Liver (tissue), 9 donors: ENCODE data around the gene NCK2. TPM values are rescaled to one million over a fixed set of nuclear protein-coding genes. Genes with fewer than 3 reads are reported as not detected.

Source experiments
- DNase-seq: peaks from one replicate; pipeline ENCODE4 v3.0.0-alpha.2; 2017; ENCODE audit warnings: low spot score
- H3K27ac ChIP-seq, 2 donors: one replicate each; pipeline ENCODE4 v1.7.0; 2013; ENCODE audit warnings: inconsistent platforms in 2 of 2, low read length in 2 of 2, control low read depth in 1 of 2, low read depth in 1 of 2, mild to moderate bottlenecking in 1 of 2
- H3K27me3 ChIP-seq, 4 donors: one replicate each; pipeline versions ENCODE4 v1.6.1 to v1.7.0; 2013; ENCODE audit warnings: low read length in 3 of 4, inconsistent platforms in 1 of 4, mild to moderate bottlenecking in 1 of 4, moderate library complexity in 1 of 4; ENCODE audit not compliant: control insufficient read depth in 4 of 4, insufficient read depth in 4 of 4
- H3K36me3 ChIP-seq, 4 donors: one replicate each; pipeline versions ENCODE4 v1.6.1 to v1.7.0; 2013; ENCODE audit warnings: low read length in 3 of 4, mild to moderate bottlenecking in 3 of 4, low read depth in 1 of 4, moderate library complexity in 1 of 4; ENCODE audit not compliant: control insufficient read depth in 4 of 4, insufficient read depth in 3 of 4
- H3K4me1 ChIP-seq, 4 donors: one replicate each; pipeline versions ENCODE4 v1.6.1 to v1.7.0; 2013; ENCODE audit warnings: low read length in 3 of 4, mild to moderate bottlenecking in 3 of 4, moderate library complexity in 1 of 4; ENCODE audit not compliant: control insufficient read depth in 4 of 4, insufficient read depth in 4 of 4
- H3K4me3 ChIP-seq, 3 donors: one replicate each; pipeline versions ENCODE4 v1.6.1 to v1.7.0; 2013; ENCODE audit warnings: low read length in 3 of 3, control low read depth in 1 of 3, low read depth in 1 of 3, mild to moderate bottlenecking in 1 of 3
- H3K9ac ChIP-seq, 2 donors: one replicate each; pipeline ENCODE4 v1.7.0; 2013; ENCODE audit warnings: low read length in 2 of 2, mild to moderate bottlenecking in 2 of 2, moderate library complexity in 2 of 2, control low read depth in 1 of 2, low read depth in 1 of 2
- H3K9me3 ChIP-seq, 4 donors: one replicate each; pipeline versions ENCODE4 v1.6.1 to v1.7.0; 2013; ENCODE audit warnings: low read length in 3 of 4; ENCODE audit not compliant: control insufficient read depth in 4 of 4
- ATF3 ChIP-seq: IDR thresholded peaks from 2 replicates; pipeline ENCODE4 v1.6.1; 2016; ENCODE audit warnings: antibody characterized with exemption
- CTCF ChIP-seq: fragments of 150-350 bp; IDR thresholded peaks from 2 replicates; pipeline ENCODE4 v1.5.1; 2017; ENCODE audit warnings: improper control_type of control experiment, low read depth, low read length; ENCODE audit not compliant: missing input control
- EGR1 ChIP-seq, 2 donors: IDR thresholded peaks; 2 replicates each; pipeline ENCODE4 v1.6.1; 2016 to 2018; ENCODE audit warnings: antibody characterized with exemption in 2 of 2, low read depth in 2 of 2
- FOXA1 ChIP-seq: IDR thresholded peaks from 2 replicates; pipeline ENCODE4 v1.6.1; 2016; ENCODE audit warnings: antibody characterized with exemption
- FOXA2 ChIP-seq: IDR thresholded peaks from 2 replicates; pipeline ENCODE4 v1.6.1; 2016; ENCODE audit warnings: antibody characterized with exemption
- GABPA ChIP-seq, 2 donors: IDR thresholded peaks in 1 of 2; conservative IDR thresholded peaks in 1 of 2; 2 replicates each; pipeline ENCODE4 v1.6.1; 2016; ENCODE audit warnings: antibody characterized with exemption in 2 of 2, mild to moderate bottlenecking in 1 of 2, moderate library complexity in 1 of 2
- HNF4A ChIP-seq, 2 donors: conservative IDR thresholded peaks; 2 replicates each; pipeline ENCODE4 v1.6.1; 2016; ENCODE audit warnings: antibody characterized with exemption in 2 of 2, mild to moderate bottlenecking in 2 of 2
- HNF4G ChIP-seq: IDR thresholded peaks from 2 replicates; pipeline ENCODE4 v1.6.1; 2016; ENCODE audit warnings: antibody characterized with exemption
- JUND ChIP-seq, 2 donors: IDR thresholded peaks; 2 replicates each; pipeline ENCODE4 v1.6.1; 2016; ENCODE audit warnings: antibody characterized with exemption in 2 of 2
- MAX ChIP-seq: IDR thresholded peaks from 2 replicates; pipeline ENCODE4 v1.6.1; 2016; ENCODE audit warnings: antibody characterized with exemption
- NR2F2 ChIP-seq: IDR thresholded peaks from 2 replicates; pipeline ENCODE4 v1.6.1; 2016; ENCODE audit warnings: antibody characterized with exemption
- RAD21 ChIP-seq, 2 donors: IDR thresholded peaks; 2 replicates each; pipeline ENCODE4 v1.6.1; 2016; ENCODE audit warnings: antibody characterized with exemption in 2 of 2, mild to moderate bottlenecking in 2 of 2
- REST ChIP-seq: IDR thresholded peaks from 2 replicates; pipeline ENCODE4 v1.6.1; 2016; ENCODE audit warnings: antibody characterized with exemption, mild to moderate bottlenecking
- RXRA ChIP-seq, 2 donors: IDR thresholded peaks; 2 replicates each; pipeline ENCODE4 v1.6.1; 2017 to 2018; ENCODE audit warnings: antibody characterized with exemption in 2 of 2, mild to moderate bottlenecking in 1 of 2
- SP1 ChIP-seq: IDR thresholded peaks from 2 replicates; pipeline ENCODE4 v1.6.1; 2018; ENCODE audit warnings: antibody characterized with exemption, mild to moderate bottlenecking
- TAF1 ChIP-seq: conservative IDR thresholded peaks from 2 replicates; pipeline ENCODE4 v1.6.1; 2016; ENCODE audit warnings: antibody characterized with exemption, mild to moderate bottlenecking
- YY1 ChIP-seq: IDR thresholded peaks from 2 replicates; pipeline ENCODE4 v1.6.1; 2016; ENCODE audit warnings: antibody characterized with exemption, mild to moderate bottlenecking
- ZBTB33 ChIP-seq: IDR thresholded peaks from 2 replicates; pipeline ENCODE4 v1.6.1; 2016; ENCODE audit warnings: antibody characterized with exemption
- WGBS: extraction: QIAGEN DNeasy Blood & Tissue Kit; methylation state at CpG from one replicate; pipeline ENCODE4 v1.1.7; 2013; 5-methylcytosine and 5-hydroxymethylcytosine counted together
- polyA plus RNA-seq, 2 donors: library from polyadenylated mRNA; stranded (reverse) in 1 of 2; unstranded in 1 of 2; fragments of 200-250 nt in 1 of 2; fragments of >200 nt in 1 of 2; fragmentation: Nextera tagmentation in 1 of 2; extraction: Ambion mirVana in 1 of 2; gene quantifications; one replicate each; pipeline versions ENCODE4 v1.2.1 to v1.2.3, GENCODE V29; 2013 to 2015
- total RNA-seq, 2 donors: library from RNA; depleted of rRNA; stranded (reverse); fragments of >200 nt; gene quantifications; one replicate each; pipeline ENCODE4 v1.2.3, GENCODE V29; 2014
- donor health status: healthy.
- donor health status: healthy.
- donor health status: healthy.
- donor health status: healthy.
- donor health status: healthy.

NCK2 gene
- total and polyA plus RNA-seq, 4 donors = 3.4 to 15.0 (median 10.7) TPM

GRCh38 chr2:105806996-105807395 lies 62.3 kb downstream of the NCK2 start:
- H3K36me3 ChIP-seq = peaks cover 0 to 2% (median 0%) of the 10 kb centered on the region in 4 donors
- no peak for TF ChIP-seq CTCF
- TF ChIP-seq JUND (IDR thresholded peaks at IDR 0.05) = no peak
- TF ChIP-seq HNF4G = no peak
- TF ChIP-seq RAD21 (IDR thresholded peaks at IDR 0.05) = no peak
- no peak for TF ChIP-seq GABPA (IDR thresholded peaks at IDR 0.05 in 1 of 2, conservative IDR thresholded peaks at IDR 0.05 in 1 of 2)
- TF ChIP-seq RXRA (IDR thresholded peaks at IDR 0.05) = no peak
- TF ChIP-seq REST = no peak
- no peak for TF ChIP-seq FOXA1
- TF ChIP-seq MAX = no peak
- no peak for TF ChIP-seq ZBTB33
- no peak for TF ChIP-seq ATF3
- no peak for TF ChIP-seq HNF4A (conservative IDR thresholded peaks at IDR 0.05)
- no peak for TF ChIP-seq EGR1 (IDR thresholded peaks at IDR 0.05; ENCODE audit: low read depth in 2 of 2)
- no peak for TF ChIP-seq FOXA2
- no peak for TF ChIP-seq SP1
- no peak for TF ChIP-seq YY1
- no peak for TF ChIP-seq TAF1
- no peak for TF ChIP-seq NR2F2
- peaks cover 0 to 4% (median 0%) of the 10 kb centered on the region in 4 donors for H3K4me1 ChIP-seq
- DNase-seq = no peak
- H3K9ac ChIP-seq = no peak overlapping the region
- no peak overlapping the region for H3K4me3 ChIP-seq
- H3K27me3 ChIP-seq = no peaks in the 10 kb centered on the region
- WGBS = 92% methylated on average over 8 of the region's 8 CpGs
- no peaks in the 10 kb centered on the region for H3K9me3 ChIP-seq
- H3K27ac ChIP-seq = no peak overlapping the region
